OCI-LY3 (cell line): Measurements from ENCODE around the gene MMP2.

Experiments
- H2AFZ ChIP-seq: fragments of 200-600, 300-600 bp; shearing (Covaris generic); 2 replicates; pipeline ENCODE4 v1.6.0; 2014; ENCODE audit warnings: antibody characterized with exemption, low read depth, low read length
- H3K27ac ChIP-seq: fragments of 200-600, 300-600 bp; sonication (generic); 2 replicates; pipeline ENCODE4 v1.5.1; 2014; ENCODE audit warnings: mild to moderate bottlenecking, low read length, moderate library complexity, mixed read lengths
- H3K27me3 ChIP-seq: fragments of 200-600, 300-600 bp; sonication (generic); 2 replicates; pipeline ENCODE4 v1.6.1; 2014; ENCODE audit warnings: low read depth, low read length, mixed read lengths
- H3K36me3 ChIP-seq: fragments of 200-600, 300-600 bp; sonication (generic); replicated peaks from 2 replicates; pipeline ENCODE3; 2014; ENCODE audit warnings: low read depth, low read length, mixed read lengths
- H3K4me1 ChIP-seq: fragments of 300-600, 200-600 bp; sonication (generic); 2 replicates; pipeline ENCODE4 v1.6.1; 2014; ENCODE audit warnings: low read length, mixed read lengths
- H3K4me2 ChIP-seq: fragments of 200-600, 300-600 bp; sonication (generic); 2 replicates; pipeline ENCODE4 v1.6.1; 2014; ENCODE audit warnings: low read length, mixed read lengths
- H3K4me3 ChIP-seq: fragments of 300-600, 200-600 bp; sonication (generic); 2 replicates; pipeline ENCODE4 v1.5.1; 2014; ENCODE audit warnings: antibody characterized with exemption, mild to moderate bottlenecking, low read length, moderate library complexity
- H3K79me2 ChIP-seq: fragments of 300-600, 200-600 bp; shearing (Covaris generic); 2 replicates; pipeline ENCODE4 v1.6.1; 2014; ENCODE audit warnings: mild to moderate bottlenecking, low read length, mixed read lengths
- H3K9ac ChIP-seq: fragments of 300-600, 200-600 bp; shearing (Covaris generic); 2 replicates; pipeline ENCODE4 v1.6.0; 2014; ENCODE audit warnings: mild to moderate bottlenecking, low read length, moderate library complexity
- H3K9me3 ChIP-seq: fragments of 200-600, 300-600 bp; shearing (Covaris generic); 2 replicates; pipeline ENCODE4 v1.6.1; 2014; ENCODE audit warnings: low read length, mixed read lengths; ENCODE audit not compliant: insufficient read depth
- H4K20me1 ChIP-seq: fragments of 200-600, 300-600 bp; sonication (generic); 2 replicates; pipeline ENCODE4 v1.6.1; 2016; ENCODE audit warnings: low read length, mixed read lengths; ENCODE audit not compliant: insufficient read depth
- EZH2phosphoT487 ChIP-seq: fragments of 200-600 bp; shearing (Covaris generic); IDR thresholded peaks from 2 replicates; pipeline ENCODE4 v1.6.1; 2018; ENCODE audit warnings: antibody characterized with exemption, mixed run types, low read depth
- TF ChIP-seq, protein P1 (sequence below): fragments of 200-600, 300-600 bp; sonication (generic); IDR thresholded peaks from 2 replicates; pipeline ENCODE4 v1.5.1; 2014; ENCODE audit warnings: antibody characterized with exemption, low read length, low read depth

MMP2 gene

DNA sequence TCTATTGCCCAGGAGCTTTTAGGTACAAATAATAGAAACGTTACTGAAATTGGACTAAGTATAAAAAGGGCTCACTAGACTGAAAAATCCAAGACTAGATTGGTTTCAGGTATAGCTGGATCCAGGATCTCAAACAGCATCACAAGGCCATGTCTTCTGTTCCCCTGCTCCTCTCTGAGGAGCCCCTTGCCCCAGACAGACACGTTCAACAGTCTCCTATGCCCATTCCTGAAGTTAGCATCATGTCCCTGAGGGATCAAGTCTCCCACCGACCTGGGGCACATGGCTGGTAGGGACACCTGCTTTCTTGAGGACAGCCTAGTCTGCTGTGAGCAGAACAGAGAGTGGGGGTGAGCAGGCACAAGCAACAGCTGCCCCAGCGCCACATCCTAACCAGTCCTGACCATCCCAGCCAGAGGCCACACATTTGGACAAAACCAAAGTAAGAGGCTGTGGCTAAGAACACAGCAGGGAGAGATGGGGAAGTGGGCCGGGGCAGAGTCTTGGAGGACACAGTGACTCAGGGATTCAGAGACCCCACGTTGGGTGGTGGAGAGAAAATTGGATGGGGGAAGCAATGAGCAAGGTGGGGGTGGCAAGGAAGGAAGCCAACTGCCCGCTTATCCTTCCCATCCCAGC is 10.5 kb upstream of the MMP2 start:
- Histone ChIP-seq H3K9me3 (no peaks in the 10 kb centered on the region), H3K36me3 (no peaks in the 10 kb centered on the region), H3K4me1 (no peaks in the 10 kb centered on the region), H3K27ac (no peak overlapping the region), H3K4me2 (no peak overlapping the region), H3K9ac (no peak overlapping the region), H3K4me3 (no peak overlapping the region), H2AFZ (no peak overlapping the region), H3K27me3 (peaks cover 3% of the 10 kb centered on the region; the same call in 1 of the 2 replicates), H4K20me1 (no peaks in the 10 kb centered on the region), H3K79me2 (no peaks in the 10 kb centered on the region)
- TF ChIP-seq, protein P1, sequence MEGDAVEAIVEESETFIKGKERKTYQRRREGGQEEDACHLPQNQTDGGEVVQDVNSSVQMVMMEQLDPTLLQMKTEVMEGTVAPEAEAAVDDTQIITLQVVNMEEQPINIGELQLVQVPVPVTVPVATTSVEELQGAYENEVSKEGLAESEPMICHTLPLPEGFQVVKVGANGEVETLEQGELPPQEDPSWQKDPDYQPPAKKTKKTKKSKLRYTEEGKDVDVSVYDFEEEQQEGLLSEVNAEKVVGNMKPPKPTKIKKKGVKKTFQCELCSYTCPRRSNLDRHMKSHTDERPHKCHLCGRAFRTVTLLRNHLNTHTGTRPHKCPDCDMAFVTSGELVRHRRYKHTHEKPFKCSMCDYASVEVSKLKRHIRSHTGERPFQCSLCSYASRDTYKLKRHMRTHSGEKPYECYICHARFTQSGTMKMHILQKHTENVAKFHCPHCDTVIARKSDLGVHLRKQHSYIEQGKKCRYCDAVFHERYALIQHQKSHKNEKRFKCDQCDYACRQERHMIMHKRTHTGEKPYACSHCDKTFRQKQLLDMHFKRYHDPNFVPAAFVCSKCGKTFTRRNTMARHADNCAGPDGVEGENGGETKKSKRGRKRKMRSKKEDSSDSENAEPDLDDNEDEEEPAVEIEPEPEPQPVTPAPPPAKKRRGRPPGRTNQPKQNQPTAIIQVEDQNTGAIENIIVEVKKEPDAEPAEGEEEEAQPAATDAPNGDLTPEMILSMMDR = no peak
- TF ChIP-seq EZH2phosphoT487 = no peak

DNA sequence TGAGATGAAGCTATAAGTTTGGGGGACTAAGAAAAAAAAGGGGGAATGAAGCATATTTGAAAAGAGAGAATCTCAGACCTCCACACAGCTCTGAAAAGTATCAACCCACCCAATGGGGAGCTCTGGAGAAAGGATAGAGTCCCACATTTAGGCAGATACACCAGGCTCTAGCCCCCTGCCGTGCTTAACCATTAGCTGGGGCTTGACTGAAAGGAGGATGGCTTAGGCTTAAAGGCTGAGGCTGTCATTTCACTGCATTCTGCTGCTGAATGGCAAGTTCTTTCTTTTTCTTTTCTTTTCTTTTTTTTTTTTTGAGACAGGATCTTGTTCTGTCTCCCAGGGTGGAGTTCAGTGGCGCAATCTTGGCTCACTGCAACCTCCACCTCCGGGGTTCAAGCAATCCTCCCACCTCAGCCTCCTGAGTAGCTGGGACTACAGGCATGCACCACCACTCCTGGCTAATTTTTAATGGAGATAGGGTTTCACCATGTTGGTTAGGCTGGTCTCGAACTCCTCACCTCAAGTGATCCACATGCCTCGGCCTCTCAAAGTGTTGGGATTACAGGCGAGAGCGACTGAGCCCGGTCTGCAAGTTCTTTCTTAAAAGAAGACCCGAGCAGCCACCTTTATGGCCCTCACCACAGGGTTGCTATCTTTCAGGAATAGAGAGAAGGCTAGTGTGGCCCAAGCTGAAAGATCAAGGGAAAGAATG is 9.0 kb upstream of the MMP2 start:
- no peak overlapping the region for H3K4me2 ChIP-seq
- H3K27ac ChIP-seq = no peak overlapping the region

DNA sequence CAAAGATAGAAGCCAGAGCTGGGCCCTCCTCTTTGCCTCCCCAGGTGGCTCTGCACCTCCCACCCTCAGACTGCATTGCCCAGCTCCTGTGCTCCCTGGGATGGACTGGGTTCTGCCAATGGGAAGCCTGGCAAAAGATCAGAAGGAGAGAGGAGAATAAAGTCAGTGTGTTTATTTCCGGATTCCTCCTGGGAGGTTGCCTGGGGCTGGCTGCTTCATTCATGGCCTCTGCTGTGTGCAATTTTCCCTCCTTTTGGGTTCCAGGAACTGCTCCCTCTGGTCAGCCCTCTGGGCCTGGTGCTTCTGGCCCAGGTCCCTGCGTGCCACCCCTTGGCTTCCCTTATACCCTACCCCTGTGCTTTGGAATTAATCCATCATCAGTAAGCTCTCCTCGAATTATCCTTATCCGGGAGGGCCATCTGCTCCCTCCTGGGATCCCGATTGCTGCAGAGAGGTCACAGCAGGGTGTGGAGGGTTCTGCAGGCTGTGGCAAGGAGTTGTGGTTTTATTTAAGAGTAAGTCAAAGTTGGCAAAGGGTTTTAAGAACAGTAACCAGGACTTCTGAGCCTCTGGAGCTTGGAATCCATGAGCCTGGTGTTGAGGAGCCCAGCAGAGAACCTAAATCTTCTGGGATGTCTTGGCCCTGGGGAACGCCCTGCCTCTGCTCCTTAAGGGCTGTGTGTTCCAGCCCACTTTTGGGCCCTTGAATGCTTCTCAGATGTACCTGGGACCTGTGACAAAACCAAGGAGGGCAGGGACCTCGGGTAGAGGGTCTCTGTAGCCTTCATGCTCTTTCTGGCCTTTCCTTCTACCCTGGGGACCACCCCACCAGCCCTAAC is 8.2 kb upstream of the MMP2 start:
- Histone ChIP-seq H3K27ac (no peak overlapping the region), H2AFZ (no peak overlapping the region)

More for the DNA sequence above, 9.0 kb upstream of the MMP2 start:
- H3K9me3 ChIP-seq = no peaks in the 10 kb centered on the region
- no peak overlapping the region for H3K4me3 ChIP-seq
- no peak for TF ChIP-seq EZH2phosphoT487
- TF ChIP-seq, protein P1 = no peak
- peaks cover 4% of the 10 kb centered on the region; the same call in 1 of the 2 replicates for H3K27me3 ChIP-seq
- H3K79me2 ChIP-seq = no peaks in the 10 kb centered on the region
- H3K9ac ChIP-seq = no peak overlapping the region
- H3K4me1 ChIP-seq = no peaks in the 10 kb centered on the region
- no peaks in the 10 kb centered on the region for H3K36me3 ChIP-seq
- no peak overlapping the region for H2AFZ ChIP-seq
- no peaks in the 10 kb centered on the region for H4K20me1 ChIP-seq

More for the DNA sequence above, 8.2 kb upstream of the MMP2 start:
- H3K9ac ChIP-seq = no peak overlapping the region
- no peaks in the 10 kb centered on the region for H3K4me1 ChIP-seq
- no peaks in the 10 kb centered on the region for H3K36me3 ChIP-seq
- H3K79me2 ChIP-seq = no peaks in the 10 kb centered on the region
- H3K27me3 ChIP-seq = peaks cover 4% of the 10 kb centered on the region; the same call in 1 of the 2 replicates
- H4K20me1 ChIP-seq = no peaks in the 10 kb centered on the region
- H3K4me3 ChIP-seq = no peak overlapping the region
- TF ChIP-seq, protein P1 = no peak
- TF ChIP-seq EZH2phosphoT487 = no peak
- no peaks in the 10 kb centered on the region for H3K9me3 ChIP-seq
- H3K4me2 ChIP-seq = no peak overlapping the region
